DLD1 (cell line): ENCODE data around the gene ANO3.

ENCODE experiments used
- in situ Hi-C: cut with HindIII; loops from 2 replicates; pipeline ENCODE4 v1.10.0; 2017; ENCODE audit warnings: low sequenced_read_pairs

ANO3 gene

DNA sequence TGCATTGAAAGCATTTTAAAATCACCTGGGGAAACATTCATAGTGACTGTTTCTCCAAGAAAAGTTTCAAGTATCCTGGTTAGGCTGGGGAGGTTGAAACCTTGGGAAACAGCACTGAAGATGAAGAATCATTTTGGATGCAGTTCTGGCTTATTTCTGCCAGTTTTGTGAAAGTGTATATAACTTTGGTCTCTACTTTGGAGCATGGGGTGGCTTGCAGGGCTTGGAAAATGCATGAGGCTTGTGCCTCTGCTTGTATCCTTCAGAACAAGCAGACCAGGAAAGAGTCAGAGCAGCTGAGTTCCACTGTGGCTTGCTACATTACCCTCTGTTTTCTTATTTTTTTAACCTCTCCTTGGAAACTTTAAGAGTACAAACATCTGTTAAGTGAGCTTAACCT is 370.5 kb downstream of the ANO3 start:
- in situ Hi-C loops: no loop called here

DNA sequence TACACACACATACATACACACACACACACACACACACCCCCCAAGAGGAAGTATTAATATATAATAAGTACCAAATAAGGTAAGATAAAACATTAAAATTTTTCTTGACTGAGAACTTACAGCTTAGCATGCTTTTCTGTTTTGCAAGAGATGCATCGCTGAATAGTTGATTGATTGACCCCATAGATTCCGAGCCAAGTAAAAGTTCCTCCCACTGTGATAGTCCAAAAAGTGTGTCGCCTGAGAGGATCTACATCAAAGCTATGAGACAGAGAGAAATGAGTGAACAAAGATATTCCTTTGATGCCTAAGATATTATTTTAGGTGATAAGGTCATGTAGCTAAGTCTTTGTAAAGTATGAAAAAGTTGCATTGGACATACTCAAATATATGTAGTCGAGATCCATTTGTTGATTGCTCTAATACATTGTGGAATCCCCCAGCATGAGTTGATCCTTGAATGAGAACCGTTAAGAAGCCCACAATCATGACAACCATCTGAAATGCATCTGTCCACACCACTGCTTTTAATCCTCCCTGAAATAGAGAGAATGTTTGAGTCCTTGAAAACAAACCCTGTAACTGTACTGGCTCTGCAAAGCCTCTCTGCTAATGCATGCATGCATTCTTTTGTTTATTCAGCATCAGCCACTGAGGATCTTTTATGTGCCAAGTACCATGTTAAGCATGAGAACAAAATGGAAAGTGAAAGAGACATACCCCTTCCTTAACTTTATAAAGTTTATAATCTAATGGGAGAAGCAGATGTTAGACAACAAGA is 371.7 kb downstream of the ANO3 start:
- in situ Hi-C loops: no loop called here

DNA sequence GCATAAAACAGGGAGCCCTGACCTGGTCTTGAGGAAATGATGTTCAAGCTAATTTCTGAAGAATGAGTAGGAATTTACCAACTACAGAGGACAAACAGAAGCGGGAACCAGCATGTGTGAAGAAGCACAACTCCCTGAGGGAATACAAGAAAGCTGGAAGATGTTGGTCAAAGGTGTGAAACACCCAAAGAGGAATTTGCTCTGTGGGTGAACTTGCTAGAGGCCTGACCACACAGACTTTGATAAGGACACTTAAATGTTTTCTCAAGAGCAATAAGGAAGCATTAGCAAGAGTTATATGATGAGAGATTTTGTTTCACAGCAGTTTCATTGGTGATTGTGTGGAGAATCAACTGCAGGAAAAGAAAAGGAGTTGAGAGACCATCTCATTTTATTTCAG is 372.3 kb downstream of the ANO3 start:
- in situ Hi-C loops: no loop called here

DNA sequence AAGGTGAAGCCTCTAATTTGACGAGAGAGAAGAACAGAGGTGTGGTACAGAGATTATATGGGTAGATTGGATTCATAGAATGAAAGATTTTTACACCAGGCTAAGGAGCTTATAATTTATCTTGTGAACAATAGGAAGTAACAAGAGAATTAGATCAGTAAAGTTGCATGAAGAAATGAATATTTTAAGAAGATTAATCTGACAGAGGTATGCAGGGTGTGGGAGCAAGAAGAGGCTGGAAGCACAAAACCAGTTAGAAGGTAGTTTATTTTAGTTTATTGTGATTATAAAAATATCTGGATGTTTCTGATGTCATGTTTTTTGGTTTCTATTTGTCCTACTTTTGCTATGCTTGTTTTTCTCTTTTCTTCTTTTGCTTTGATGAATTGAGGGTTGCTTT is 374.3 kb downstream of the ANO3 start:
- in situ Hi-C loops: no loop called here

DNA sequence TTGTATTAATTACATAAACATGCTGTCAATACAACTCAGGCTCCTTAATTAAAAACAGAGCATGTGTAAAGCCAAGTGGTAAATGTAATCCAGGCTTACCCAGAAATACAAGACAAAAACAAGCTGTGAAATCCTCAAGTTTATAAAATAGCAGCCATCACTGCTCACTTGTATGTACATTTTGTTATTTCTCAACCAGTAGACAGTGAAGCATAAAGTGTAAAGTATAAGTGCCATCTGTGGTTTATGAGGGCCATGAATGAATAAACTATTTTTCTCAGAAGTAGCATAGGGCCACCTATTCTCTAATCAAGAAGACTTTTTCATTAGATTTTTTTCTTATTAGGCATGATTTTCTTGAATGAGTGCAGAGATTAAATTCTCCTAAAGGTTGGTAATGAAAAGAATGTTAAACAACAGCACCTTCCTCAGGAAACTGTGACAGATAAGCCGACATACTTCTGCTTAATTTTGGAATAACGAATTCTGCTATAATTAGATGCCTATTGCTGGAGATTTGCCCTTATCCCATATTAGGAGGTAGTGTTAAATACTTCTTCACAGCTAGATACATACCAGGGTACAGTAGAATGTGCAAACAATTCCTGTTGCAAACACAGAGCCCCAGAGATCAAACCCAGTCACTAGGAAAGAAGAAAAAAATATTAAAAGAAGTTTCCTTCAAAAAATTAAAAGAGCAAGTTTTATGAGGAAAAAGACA is 377.0 kb downstream of the ANO3 start:
- in situ Hi-C loops: no loop called here

- in situ Hi-C loops: no loop called here
Observed at GRCh38 chr11:26710489-26710888, 378.6 kb downstream of the ANO3 start.

- in situ Hi-C loops: no loop called here
Observed at GRCh38 chr11:26712497-26712896, 380.6 kb downstream of the ANO3 start.
